Activated CD8-positive, alpha-beta T cell treated with anti-CD3 and anti-CD28 coated beads for 36 hours (primary cell): ENCODE measurements around the gene TMEM192. TPM values are rescaled to one million over a fixed set of nuclear protein-coding genes. Genes with fewer than 3 reads are reported as not detected.

Experiments
- ATAC-seq: fragments of 200-7000 bp; cut with Tn5 transposase; one replicate; pipeline ENCODE4 v1.10.0; 2021; ENCODE audit warnings: mild to moderate bottlenecking, moderate library complexity
- CTCF ChIA-PET: fragments of 350-600 bp; sonication (Branson Sonifier 250); formaldehyde crosslinking; loops from one replicate; lab custom pipeline; 2021; ENCODE audit warnings: antibody characterized with exemption; lab: Charles Lee
- POLR2A ChIA-PET: fragments of 350-600 bp; sonication (Branson Sonifier 250); formaldehyde crosslinking; loops from one replicate; lab custom pipeline; 2021; ENCODE audit warnings: antibody characterized with exemption; lab: Charles Lee
- DNase-seq: peaks from one replicate; pipeline ENCODE4 v3.0.0-alpha.2; 2020
- H3K27ac Mint-ChIP-seq: one replicate; pipeline ENCODE4 v1.8.0; 2021; ENCODE audit warnings: mild to moderate bottlenecking, mixed read lengths
- H3K27me3 Mint-ChIP-seq: one replicate; pipeline ENCODE4 v1.8.0; 2021; ENCODE audit warnings: mixed read lengths
- H3K36me3 Mint-ChIP-seq: one replicate; pipeline ENCODE4 v1.8.0; 2021; ENCODE audit warnings: low read depth, mixed read lengths
- H3K4me1 Mint-ChIP-seq: one replicate; pipeline ENCODE4 v1.8.0; 2021; ENCODE audit warnings: low read depth, mixed read lengths
- H3K4me3 Mint-ChIP-seq: one replicate; pipeline ENCODE4 v1.8.0; 2021; ENCODE audit warnings: mild to moderate bottlenecking, moderate library complexity, mixed read lengths
- H3K9me3 Mint-ChIP-seq: one replicate; pipeline ENCODE4 v1.8.0; 2021; ENCODE audit warnings: mixed read lengths
- CTCF ChIP-seq: fragments of 200-600 bp; IDR thresholded peaks from one replicate; pipeline ENCODE4 v1.8.0; 2022; ENCODE audit warnings: antibody characterized with exemption, mild to moderate bottlenecking
- intact Hi-C: fragments of 100-400 bp; cut with micrococcal nuclease; formaldehyde crosslinking; loops from one replicate; pipeline ENCODE4 v1.10.0; 2022
- total RNA-seq, 2 experiments: library from RNA; stranded (reverse); gene quantifications; one replicate each; pipeline ENCODE4 v1.2.3, GENCODE V29; 2021

TMEM192 gene
- total RNA-seq, 2 experiments from 2014 or later = 7.9 to 10.6 TPM

- no peaks in the 10 kb centered on the region for H3K36me3 Mint-ChIP-seq
- H3K4me3 Mint-ChIP-seq = no peak overlapping the region
- intact Hi-C loops = no loop called here
- no peaks in the 10 kb centered on the region for H3K27me3 Mint-ChIP-seq
- DNase-seq = no peak
- ChIA-PET POLR2A (no interaction called here), CTCF (interaction anchor here (0.6 to 0.7 kb wide), 2 partner anchors 20 to 279 kb away, joined by 3 to 5 read pairs; no protein-coding TSS in a partner anchor)
- no peak overlapping the region for H3K27ac Mint-ChIP-seq
- H3K9me3 Mint-ChIP-seq = no peaks in the 10 kb centered on the region
- no peaks in the 10 kb centered on the region for H3K4me1 Mint-ChIP-seq
- no peak for ATAC-seq
- no peak for TF ChIP-seq CTCF
Observed at GRCh38 chr4:165151734-165152133, 39.1 kb upstream of the TMEM192 start.

- TF ChIP-seq CTCF = no peak
- no peaks in the 10 kb centered on the region for H3K9me3 Mint-ChIP-seq
- H3K27me3 Mint-ChIP-seq = no peaks in the 10 kb centered on the region
- CTCF ChIA-PET = no interaction called here
- DNase-seq (no peak), ATAC-seq (no peak)
- POLR2A ChIA-PET = no interaction called here
- intact Hi-C loops = no loop called here
- no peak overlapping the region for H3K27ac Mint-ChIP-seq
- H3K4me1 Mint-ChIP-seq = no peaks in the 10 kb centered on the region
- H3K4me3 Mint-ChIP-seq = no peak overlapping the region
- no peaks in the 10 kb centered on the region for H3K36me3 Mint-ChIP-seq
Observed at GRCh38 chr4:165150545-165150944, 37.9 kb upstream of the TMEM192 start.

- Mint-ChIP-seq H3K27me3 (peaks cover 2% of the 10 kb centered on the region), H3K9me3 (no peaks in the 10 kb centered on the region), H3K36me3 (no peaks in the 10 kb centered on the region), H3K4me3 (no peak overlapping the region), H3K27ac (no peak overlapping the region), H3K4me1 (no peaks in the 10 kb centered on the region)
- ChIA-PET CTCF (interaction anchor here (1.0 to 1.2 kb wide), 2 partner anchors 26 to 217 kb away, joined by 3 to 4 read pairs; partner anchors contain the start of gene TMEM192), POLR2A (no interaction called here)
- no peak for DNase-seq
- TF ChIP-seq CTCF = no peak
- no peak for ATAC-seq
- intact Hi-C loops = no loop called here
Observed at GRCh38 chr4:165138843-165139242, 26.2 kb upstream of the TMEM192 start.

- H3K36me3 Mint-ChIP-seq = no peaks in the 10 kb centered on the region
- H3K9me3 Mint-ChIP-seq = no peaks in the 10 kb centered on the region
- DNase-seq = no peak
- no peak for TF ChIP-seq CTCF
- ChIA-PET POLR2A (no interaction called here), CTCF (interaction anchor here (1.4 to 1.8 kb wide), 2 partner anchors 19 to 24 kb away, joined by 3 to 7 read pairs; partner anchors contain the start of gene TMEM192)
- intact Hi-C loops = no loop called here
- ATAC-seq = no peak
- H3K4me1 Mint-ChIP-seq = peaks cover 4% of the 10 kb centered on the region
- H3K27ac Mint-ChIP-seq = no peak overlapping the region
- peaks cover 6% of the 10 kb centered on the region for H3K27me3 Mint-ChIP-seq
- H3K4me3 Mint-ChIP-seq = no peak overlapping the region
Observed at GRCh38 chr4:165137205-165137604, 24.5 kb upstream of the TMEM192 start.

- Mint-ChIP-seq H3K9me3 (no peaks in the 10 kb centered on the region), H3K4me3 (no peak overlapping the region), H3K27ac (no peak overlapping the region), H3K4me1 (peaks cover 4% of the 10 kb centered on the region), H3K36me3 (no peaks in the 10 kb centered on the region), H3K27me3 (peaks cover 6% of the 10 kb centered on the region)
- DNase-seq (no peak), ATAC-seq (no peak)
- no peak for TF ChIP-seq CTCF
- intact Hi-C loops = no loop called here
- CTCF ChIA-PET = interaction anchor here (1.4 to 1.8 kb wide), 2 partner anchors 18 to 24 kb away, joined by 3 to 7 read pairs; partner anchors contain the start of gene TMEM192
- POLR2A ChIA-PET = no interaction called here
Observed at GRCh38 chr4:165136529-165136928, 23.9 kb upstream of the TMEM192 start.
